ENCODE data around the gene NECTIN2. TPM values are rescaled to one million over a fixed set of nuclear protein-coding genes. Genes with fewer than 3 reads are reported as not detected.

The NECTIN2 gene
- total RNA-seq, 4 donors from 2014 or later = 27.6 to 47.8 (median 41.6) TPM

GRCh38 chr19:44808463-44809371 is 37.4 kb upstream of the NECTIN2 start, which contains the start of gene BCAM:
BCAM (plus strand) TSS chr19:44809103; CDS start chr19:44809125, 22 bp downstream.
- Histone ChIP-seq H3K36me3 (peaks cover 0 to 13% of the 10 kb centered on the region in 2 donors), H3K27me3 (no peaks in the 10 kb centered on the region), H3K4me1 (peaks cover 0 to 41% (median 19%) of the 10 kb centered on the region in 3 donors), H3K9me3 (no peaks in the 10 kb centered on the region), H3K4me3 (peak within 1 kb of the TSS; percentile 35 to 66), H3K27ac (peak within 1 kb of the TSS in 3 of 4 donors; percentile 70 to 78 (median 77))
- ATAC-seq = peak; percentile 91
- TF ChIP-seq EP300 (IDR thresholded peaks at IDR 0.05) (no peak), POLR2AphosphoS5 (IDR thresholded peaks at IDR 0.05) (peak; percentile 40), POLR2A (IDR thresholded peaks at IDR 0.05) (peak in 1 of 2 donors; percentile 36), CTCF (IDR thresholded peaks at IDR 0.05) (no peak)
- WGBS, 2 donors (ENCODE audit: low coverage in 1 of 2) = 4 to 5% methylated on average over 4 to 8 of the region's 59 CpGs

- no peak for TF ChIP-seq CTCF (IDR thresholded peaks at IDR 0.05)
- no peak for TF ChIP-seq POLR2A (IDR thresholded peaks at IDR 0.05)
- no peak for TF ChIP-seq EP300 (IDR thresholded peaks at IDR 0.05)
- TF ChIP-seq POLR2AphosphoS5 (IDR thresholded peaks at IDR 0.05) = no peak
- H3K27me3 ChIP-seq = no peaks in the 10 kb centered on the region
- no peak for ATAC-seq
- peaks cover 0 to 41% (median 19%) of the 10 kb centered on the region in 3 donors for H3K4me1 ChIP-seq
- peaks cover 0 to 23% of the 10 kb centered on the region in 2 donors for H3K36me3 ChIP-seq
- peak overlapping the region; percentile 35 to 66 for H3K4me3 ChIP-seq
- H3K9me3 ChIP-seq = no peaks in the 10 kb centered on the region
- H3K27ac ChIP-seq = peak overlapping the region in 3 of 4 donors; percentile 70 to 78 (median 77)
- WGBS, 2 donors (ENCODE audit: low coverage in 1 of 2) = 63% methylated on average over 2 of the region's 7 CpGs; no CpG with 5 or more reads in 1 of the 2 donors
Measured at GRCh38 chr19:44809577-44810233, 36.4 kb upstream of the NECTIN2 start.

- ATAC-seq = no peak
- Histone ChIP-seq H3K27me3 (no peaks in the 10 kb centered on the region), H3K9me3 (no peaks in the 10 kb centered on the region), H3K4me1 (peaks cover 0 to 41% (median 19%) of the 10 kb centered on the region in 3 donors), H3K27ac (peak overlapping the region in 1 of 4 donors; percentile 78), H3K36me3 (peaks cover 0 to 31% of the 10 kb centered on the region in 2 donors), H3K4me3 (peak overlapping the region in 1 of 2 donors; percentile 66)
- TF ChIP-seq EP300 (IDR thresholded peaks at IDR 0.05) (no peak), POLR2AphosphoS5 (IDR thresholded peaks at IDR 0.05) (no peak), CTCF (IDR thresholded peaks at IDR 0.05) (no peak), POLR2A (IDR thresholded peaks at IDR 0.05) (no peak)
- 80% methylated on average over 6 of the region's 13 CpGs; no CpG with 5 or more reads in 1 of the 2 donors for WGBS, 2 donors (ENCODE audit: low coverage in 1 of 2)
Measured at GRCh38 chr19:44810234-44811121, 35.6 kb upstream of the NECTIN2 start.

- H3K9me3 ChIP-seq = no peaks in the 10 kb centered on the region
- H3K36me3 ChIP-seq = peaks cover 0 to 32% of the 10 kb centered on the region in 2 donors
- no peak for TF ChIP-seq EP300 (IDR thresholded peaks at IDR 0.05)
- TF ChIP-seq POLR2AphosphoS5 (IDR thresholded peaks at IDR 0.05) = no peak
- TF ChIP-seq CTCF (IDR thresholded peaks at IDR 0.05) = no peak
- no peak for TF ChIP-seq POLR2A (IDR thresholded peaks at IDR 0.05)
- no peak overlapping the region for H3K27ac ChIP-seq
- no CpG with 5 or more reads among the region's 7 CpGs for WGBS, 2 donors (ENCODE audit: low coverage in 1 of 2)
- no peak for ATAC-seq
- no peaks in the 10 kb centered on the region for H3K27me3 ChIP-seq
- H3K4me3 ChIP-seq = peak overlapping the region in 1 of 2 donors; percentile 66
- H3K4me1 ChIP-seq = peaks cover 0 to 41% (median 19%) of the 10 kb centered on the region in 3 donors
Measured at GRCh38 chr19:44811122-44811419, 35.0 kb upstream of the NECTIN2 start.
